Ovary (tissue), 3 donors: Measurements from ENCODE around the gene ATP10D.

Experiments used
- CTCF ChIP-seq, 3 donors: fragments of 450-650 bp in 2 of 3; fragments of 200-600 bp in 1 of 3; IDR thresholded peaks; one replicate each; pipeline versions ENCODE4 v1.5.1 to v1.8.0; 2016 to 2022; ENCODE audit warnings: antibody characterized with exemption in 3 of 3, mild to moderate bottlenecking in 1 of 3
- EP300 ChIP-seq: sonication (generic); formaldehyde crosslinking; IDR thresholded peaks from one replicate; pipeline ENCODE4 v1.6.1; 2017; ENCODE audit warnings: antibody characterized with exemption
- POLR2A ChIP-seq: fragments of 450-650 bp; IDR thresholded peaks from one replicate; pipeline ENCODE4 v1.6.1; 2017; ENCODE audit warnings: antibody characterized with exemption, mild to moderate bottlenecking, moderate library complexity
- donor health status: DM: no; HTN: no; CAD: no.

DNA sequence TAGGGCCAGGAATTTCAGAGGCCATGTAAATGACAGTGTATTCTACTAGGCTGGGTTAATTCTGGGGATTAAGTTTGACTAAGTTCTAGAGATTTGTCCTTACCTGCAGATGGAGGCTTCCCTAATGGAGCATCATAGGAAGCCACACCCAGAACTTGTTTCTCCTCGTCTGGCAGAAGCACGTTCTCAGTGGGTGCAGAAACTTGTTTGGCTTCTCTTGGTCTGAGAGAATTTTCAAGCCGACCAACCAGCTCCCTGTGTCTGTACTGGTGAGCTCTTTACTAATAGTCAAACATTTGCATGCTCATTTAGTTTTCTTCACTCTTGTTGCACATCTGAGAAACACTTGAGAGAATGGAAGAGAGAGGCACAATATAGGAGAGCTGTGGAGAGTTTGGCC is 907 bp upstream of the ATP10D start:
- TF ChIP-seq CTCF (IDR thresholded peaks at IDR 0.05) (no peak), POLR2A (no peak), EP300 (no peak)
